Activated T-cell treated with anti-CD3 and anti-CD28 coated beads, Interleukin-2, amount 50 U/mL, for 4 hours (primary cell): ENCODE results near the gene EID2B. TPM values are rescaled to one million over a fixed set of nuclear protein-coding genes. Genes with fewer than 3 reads are reported as not detected.

Experiments
- ATAC-seq, 2 donors: fragments of 200-7000 bp; cut with Tn5 transposase; one replicate each; pipeline ENCODE4 v1.10.0; 2021
- DNase-seq: peaks from one replicate; pipeline ENCODE4 v3.0.0-alpha.2; 2020
- H3K27me3 Mint-ChIP-seq: one replicate; pipeline ENCODE4 v1.8.0; 2021; ENCODE audit warnings: low read depth, mixed read lengths
- H3K36me3 Mint-ChIP-seq: one replicate; pipeline ENCODE4 v1.8.0; 2022; ENCODE audit warnings: mixed read lengths; ENCODE audit not compliant: insufficient read depth
- H3K4me1 Mint-ChIP-seq: one replicate; pipeline ENCODE4 v1.8.0; 2021; ENCODE audit warnings: low read depth, mixed read lengths
- H3K4me3 Mint-ChIP-seq: one replicate; pipeline ENCODE4 v1.8.0; 2021; ENCODE audit warnings: mild to moderate bottlenecking, moderate library complexity, mixed read lengths
- H3K9me3 Mint-ChIP-seq: one replicate; pipeline ENCODE4 v1.8.0; 2021; ENCODE audit warnings: mixed read lengths
- total RNA-seq, 3 donors: library from RNA; stranded (reverse); gene quantifications; one replicate each; pipeline ENCODE4 v1.2.1, GENCODE V29; 2021

Gene EID2B
- total RNA-seq, 3 donors from 2014 or later, result 2.2 to 2.6 (median 2.4) TPM

DNA sequence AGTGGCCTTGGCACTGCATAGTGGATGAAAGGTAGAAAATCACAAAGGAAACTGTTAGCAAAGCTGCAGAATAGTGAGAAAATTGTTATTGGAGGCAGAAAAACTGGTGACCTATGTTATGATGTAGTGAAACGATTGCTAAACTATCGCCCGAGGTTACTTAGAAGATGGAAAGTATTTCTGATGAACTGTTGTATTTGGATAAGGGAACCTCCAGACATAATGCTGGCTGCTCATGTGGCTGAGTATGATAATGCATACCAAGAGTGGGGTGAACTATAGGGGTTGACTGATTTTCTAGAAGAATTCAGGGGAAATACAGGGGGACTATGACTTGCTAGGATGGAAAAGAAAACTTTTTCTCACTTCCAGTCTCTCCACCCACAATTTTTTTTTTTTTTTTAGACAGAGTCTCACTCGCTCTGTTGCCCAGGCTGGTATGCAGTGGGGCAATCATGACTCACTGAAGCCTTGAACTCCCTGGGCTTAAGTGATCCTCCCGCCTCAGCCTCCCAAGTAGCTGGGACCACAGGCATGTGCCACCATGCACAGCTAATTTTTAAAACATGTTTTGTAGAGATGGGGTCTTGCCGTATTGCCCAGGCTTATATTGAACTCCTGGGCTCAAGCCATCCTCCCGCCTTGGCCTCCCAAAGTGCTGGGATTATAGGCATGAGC lies 11.7 kb upstream of the EID2B start:
- Mint-ChIP-seq H3K9me3 (no peaks in the 10 kb centered on the region), H3K4me3 (no peak overlapping the region), H3K27me3 (no peaks in the 10 kb centered on the region), H3K36me3 (no peaks in the 10 kb centered on the region), H3K4me1 (peaks cover 51% of the 10 kb centered on the region)
- DNase-seq (no peak), ATAC-seq (peak in 1 of 2 donors; percentile 5)

DNA sequence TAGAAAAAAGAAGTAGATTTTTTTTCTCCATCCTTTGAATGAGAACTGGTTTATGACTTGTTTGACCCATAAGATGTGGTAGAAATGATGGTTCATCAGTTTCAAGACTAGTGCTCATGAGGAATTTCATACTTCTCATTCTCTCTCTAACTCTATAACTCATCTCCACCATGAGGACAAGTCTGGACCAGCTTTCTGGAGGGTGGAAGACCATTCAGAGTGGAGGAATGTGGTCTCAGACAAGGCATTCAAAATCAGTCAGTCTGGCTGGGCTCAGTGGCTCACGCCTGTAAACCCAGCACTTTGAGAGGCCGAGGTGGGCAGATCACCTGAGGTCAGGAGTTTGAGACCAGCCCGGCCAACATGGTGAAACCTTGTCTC lies 10.8 kb upstream of the EID2B start:
- H3K4me3 Mint-ChIP-seq, result no peak overlapping the region
- H3K9me3 Mint-ChIP-seq, result no peaks in the 10 kb centered on the region
- peaks cover under 1% of the 10 kb centered on the region for H3K36me3 Mint-ChIP-seq
- peaks cover 59% of the 10 kb centered on the region for H3K4me1 Mint-ChIP-seq
- no peak for ATAC-seq
- DNase-seq, result no peak
- no peaks in the 10 kb centered on the region for H3K27me3 Mint-ChIP-seq

DNA sequence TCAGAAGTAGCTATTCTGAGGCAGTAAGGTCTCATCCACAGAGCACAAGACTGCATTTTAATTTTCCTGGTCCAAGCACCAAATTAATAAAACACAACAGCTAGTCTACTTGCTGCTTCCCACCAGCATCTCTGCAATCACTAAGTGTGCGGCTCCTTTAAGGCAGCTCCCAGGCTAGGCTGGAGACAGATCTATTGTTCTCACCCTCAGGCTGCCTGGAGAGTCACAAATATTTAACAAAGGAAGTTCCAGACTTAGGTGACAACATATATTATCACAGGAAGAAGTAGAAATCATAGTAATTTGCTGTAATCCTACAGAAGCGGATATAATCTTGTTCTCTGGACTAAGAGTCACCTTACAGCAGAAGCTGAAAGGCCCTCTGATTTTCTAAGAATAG lies 9.6 kb upstream of the EID2B start:
- no peak for ATAC-seq
- no peaks in the 10 kb centered on the region for H3K27me3 Mint-ChIP-seq

DNA sequence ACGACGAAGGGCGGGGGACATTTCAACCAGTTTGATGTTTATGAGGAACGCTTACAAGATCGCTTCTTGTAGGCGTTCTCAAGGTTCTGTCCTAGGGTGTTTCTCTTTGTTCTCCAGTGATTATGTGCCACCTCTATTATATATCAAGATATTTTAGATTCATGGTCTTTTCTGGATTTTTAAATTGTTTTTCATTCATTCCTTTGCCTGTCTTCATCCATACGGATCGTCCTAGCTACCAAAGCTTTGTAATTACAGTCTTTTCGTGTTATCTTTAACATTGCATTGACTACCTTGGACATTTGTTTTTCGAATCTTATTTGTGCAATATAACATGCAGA lies 7.7 kb upstream of the EID2B start:
- Mint-ChIP-seq H3K4me3 (peak overlapping the region; percentile 95), H3K4me1 (peaks cover 53% of the 10 kb centered on the region), H3K36me3 (peaks cover 5% of the 10 kb centered on the region), H3K27me3 (no peaks in the 10 kb centered on the region), H3K9me3 (no peaks in the 10 kb centered on the region)
- DNase-seq (no peak), ATAC-seq (no peak)

More for the DNA sequence above, 9.6 kb upstream of the EID2B start:
- no peak for DNase-seq
- Mint-ChIP-seq H3K36me3 (peaks cover 5% of the 10 kb centered on the region), H3K4me1 (peaks cover 68% of the 10 kb centered on the region), H3K9me3 (no peaks in the 10 kb centered on the region), H3K4me3 (no peak overlapping the region)

DNA sequence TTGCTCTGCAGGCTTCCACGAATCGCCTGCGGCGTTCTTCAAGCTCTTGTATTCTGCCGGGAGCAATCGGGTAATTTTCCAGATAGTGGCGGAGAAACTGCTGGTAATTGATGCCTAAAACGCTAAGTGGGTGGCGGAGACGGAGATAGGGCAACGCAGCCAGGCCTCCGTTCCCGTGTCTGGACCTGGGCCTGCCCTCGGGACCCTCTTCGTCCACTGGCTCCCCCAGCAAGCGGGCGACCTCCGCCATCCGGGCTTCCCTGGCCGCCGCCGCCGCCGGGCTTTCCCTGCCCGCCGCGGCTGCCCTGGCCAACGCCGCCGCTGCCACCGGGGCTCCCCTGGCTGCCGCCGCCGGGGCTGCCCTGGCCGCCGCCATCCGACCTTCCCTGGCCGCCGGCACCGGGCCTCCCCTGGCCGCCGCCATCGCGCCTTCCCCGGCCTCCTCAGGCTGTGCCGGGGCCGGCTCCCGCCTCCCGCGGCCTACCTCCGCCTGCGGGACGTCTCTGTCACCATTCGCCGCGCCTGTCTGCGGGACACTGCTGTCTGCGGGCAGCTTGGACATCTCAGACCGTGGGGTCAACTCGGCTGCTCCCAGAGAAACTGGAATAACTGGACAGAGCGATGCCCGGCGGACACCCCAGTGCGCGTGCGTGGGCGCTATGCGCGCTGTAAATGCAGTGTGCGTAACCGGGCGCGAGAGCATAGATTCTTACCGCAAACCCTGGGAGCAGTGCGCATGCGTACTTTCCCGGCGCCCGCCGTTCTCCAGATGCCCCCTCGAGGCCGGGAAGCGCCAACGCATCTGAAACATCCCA lies 7.1 kb upstream of the EID2B start, which contains the start of gene EID2:
TSS of gene EID2 (minus strand) at position 644 of the 815 bp plus-strand sequence. CDS start at position 562, 82 bp downstream.
- Mint-ChIP-seq H3K9me3 (no peaks in the 10 kb centered on the region), H3K4me3 (peak within 1 kb of the TSS; percentile 95), H3K27me3 (no peaks in the 10 kb centered on the region), H3K4me1 (peaks cover 50% of the 10 kb centered on the region), H3K36me3 (peaks cover 5% of the 10 kb centered on the region)
- peak; percentile 89 for ATAC-seq
- DNase-seq, result peak; percentile 94

DNA sequence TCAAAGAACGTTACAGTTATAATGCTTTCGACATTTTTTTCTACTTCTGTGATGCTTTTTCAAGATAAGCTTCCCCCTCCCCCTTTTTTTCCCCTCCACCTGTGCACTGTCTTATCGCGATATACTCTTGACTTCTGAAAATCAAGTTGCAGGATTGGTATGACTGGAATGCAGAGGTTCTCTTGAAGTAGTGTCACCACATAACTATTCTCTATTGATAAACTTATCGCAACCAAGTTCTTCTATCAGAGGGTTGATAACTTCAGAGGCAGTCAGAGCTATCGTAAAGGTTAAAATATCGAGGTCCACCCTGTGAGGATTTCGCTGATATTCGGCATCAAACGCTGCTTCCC lies 6.5 kb upstream of the EID2B start:
- DNase-seq (no peak), ATAC-seq (peak; percentile 3)
- peak overlapping the region; percentile 93 for H3K4me3 Mint-ChIP-seq
- no peaks in the 10 kb centered on the region for H3K9me3 Mint-ChIP-seq
- H3K36me3 Mint-ChIP-seq, result peaks cover 5% of the 10 kb centered on the region
- H3K4me1 Mint-ChIP-seq, result peaks cover 44% of the 10 kb centered on the region
- H3K27me3 Mint-ChIP-seq, result no peaks in the 10 kb centered on the region

DNA sequence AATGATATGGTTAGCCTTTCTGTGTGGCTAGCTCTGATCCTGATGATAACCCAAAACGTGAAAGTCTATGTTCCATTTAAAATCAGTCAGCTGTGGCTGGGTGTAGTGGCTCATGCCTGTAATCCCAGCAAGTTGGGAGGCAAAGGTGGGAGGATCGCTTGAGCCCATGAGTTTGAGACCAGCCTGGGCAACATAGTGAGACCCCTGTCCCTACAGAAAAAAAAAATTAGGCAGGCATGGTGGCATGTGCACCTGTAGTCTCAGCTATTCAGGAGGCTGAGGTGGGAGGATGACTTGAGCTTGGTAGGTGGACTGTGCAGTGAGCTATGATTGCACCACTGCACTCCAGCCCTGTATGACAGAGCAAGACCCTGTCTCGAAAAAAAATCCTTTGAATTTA lies 1.1 kb upstream of the EID2B start:
- Mint-ChIP-seq H3K4me3 (no peak overlapping the region), H3K27me3 (no peaks in the 10 kb centered on the region), H3K4me1 (peaks cover 22% of the 10 kb centered on the region), H3K9me3 (no peaks in the 10 kb centered on the region), H3K36me3 (peaks cover 5% of the 10 kb centered on the region)
- ATAC-seq, result no peak
- DNase-seq, result no peak

DNA sequence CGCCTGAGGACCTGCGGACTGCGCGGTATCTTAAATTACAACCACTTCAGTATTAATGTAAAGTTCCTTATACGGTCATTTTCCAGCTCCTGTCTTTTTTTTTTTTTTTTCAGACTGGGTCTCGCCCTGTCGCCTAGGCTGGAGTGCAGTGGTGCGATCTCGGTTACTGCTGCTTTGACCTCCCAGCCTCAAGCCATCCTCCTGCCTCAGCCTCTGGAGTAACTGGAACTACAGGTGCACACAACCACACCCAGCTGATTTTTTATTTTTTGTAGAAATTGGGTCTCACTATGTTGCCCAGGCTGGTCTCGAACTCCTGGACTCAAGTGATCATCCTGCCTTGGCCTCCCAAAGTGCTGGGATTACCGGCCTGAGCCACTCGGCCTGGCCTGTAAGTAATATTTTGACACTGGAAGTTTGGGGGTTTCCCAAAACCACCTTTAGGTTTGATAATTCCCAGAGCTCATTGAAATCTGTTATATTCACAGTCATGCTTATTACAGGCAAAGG lies 406 bp upstream of the EID2B start:
- peaks cover under 1% of the 10 kb centered on the region for H3K36me3 Mint-ChIP-seq
- peak overlapping the region; percentile 88 for H3K4me3 Mint-ChIP-seq
- no peaks in the 10 kb centered on the region for H3K27me3 Mint-ChIP-seq
- H3K4me1 Mint-ChIP-seq, result peaks cover 21% of the 10 kb centered on the region
- no peaks in the 10 kb centered on the region for H3K9me3 Mint-ChIP-seq
- no peak for DNase-seq
- peak in 1 of 2 donors; percentile 14 for ATAC-seq

DNA sequence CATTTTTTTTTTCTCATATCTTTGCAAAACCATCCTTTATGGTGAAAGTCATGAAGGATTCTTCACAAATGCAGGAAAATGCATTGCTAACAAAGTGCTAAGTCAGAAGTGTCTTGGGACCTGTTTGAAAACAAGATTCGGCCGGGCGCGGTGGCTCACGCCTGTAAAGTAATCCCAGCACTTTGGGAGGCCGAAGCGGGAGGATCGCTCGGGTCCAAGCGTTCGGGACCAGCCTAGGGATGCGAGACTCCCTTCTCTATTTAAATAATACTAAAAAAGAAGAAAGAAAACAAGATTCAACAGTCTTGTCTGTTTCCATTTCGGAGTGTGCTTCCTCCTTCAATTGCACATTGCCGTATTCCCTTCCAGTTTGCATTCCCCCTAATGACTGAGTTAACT lies 819 bp downstream of the EID2B start:
- H3K4me3 Mint-ChIP-seq, result peak overlapping the region; percentile 88
- H3K9me3 Mint-ChIP-seq, result no peaks in the 10 kb centered on the region
- no peak for ATAC-seq
- peaks cover 15% of the 10 kb centered on the region for H3K4me1 Mint-ChIP-seq
- DNase-seq, result no peak
- H3K27me3 Mint-ChIP-seq, result no peaks in the 10 kb centered on the region
- H3K36me3 Mint-ChIP-seq, result no peaks in the 10 kb centered on the region

DNA sequence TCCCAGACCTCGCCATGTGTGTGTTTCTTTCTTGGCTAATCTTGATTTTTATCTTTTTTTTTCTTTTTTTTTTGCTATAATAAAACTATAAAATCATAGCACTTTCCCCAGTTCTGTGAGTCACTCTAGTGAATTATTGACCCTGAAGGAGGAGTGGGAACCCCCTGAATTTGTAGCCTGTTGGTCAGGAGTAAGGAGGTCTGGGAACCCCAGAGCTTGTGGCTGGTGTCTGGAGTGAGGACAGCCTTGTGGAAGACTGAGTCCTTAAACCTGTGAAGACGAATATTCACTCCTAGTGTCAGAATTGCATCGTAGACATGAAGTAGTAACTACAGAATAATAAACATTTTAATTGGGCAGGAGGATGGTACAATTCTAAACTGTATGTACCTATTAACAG lies 7.4 kb downstream of the EID2B start:
- H3K9me3 Mint-ChIP-seq, result no peaks in the 10 kb centered on the region
- no peaks in the 10 kb centered on the region for H3K27me3 Mint-ChIP-seq
- ATAC-seq (no peak), DNase-seq (no peak)
- H3K4me1 Mint-ChIP-seq, result peaks cover 4% of the 10 kb centered on the region
- no peaks in the 10 kb centered on the region for H3K36me3 Mint-ChIP-seq
- no peak overlapping the region for H3K4me3 Mint-ChIP-seq

DNA sequence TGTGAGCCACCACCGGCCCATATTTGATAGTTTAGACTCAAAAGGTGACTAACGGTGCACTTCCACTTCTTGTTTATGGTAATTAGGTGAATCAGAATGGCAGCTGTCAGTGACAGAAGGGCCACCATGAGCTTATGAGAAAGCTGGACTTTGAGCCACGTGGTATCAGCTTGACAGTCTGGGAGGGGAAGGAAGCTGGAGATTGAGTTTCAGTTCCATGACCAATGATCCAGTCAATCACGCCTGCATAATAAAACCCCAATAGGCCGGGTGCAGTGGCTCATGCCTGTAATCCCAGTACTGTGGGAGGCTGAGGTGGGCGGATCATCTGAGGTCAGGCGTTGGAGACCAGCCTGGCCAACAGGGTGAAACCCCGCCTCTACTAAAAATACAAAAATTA lies 8.2 kb downstream of the EID2B start:
- Mint-ChIP-seq H3K4me1 (peaks cover 4% of the 10 kb centered on the region), H3K27me3 (no peaks in the 10 kb centered on the region), H3K9me3 (no peaks in the 10 kb centered on the region), H3K4me3 (no peak overlapping the region), H3K36me3 (no peaks in the 10 kb centered on the region)
- DNase-seq (no peak), ATAC-seq (no peak)

DNA sequence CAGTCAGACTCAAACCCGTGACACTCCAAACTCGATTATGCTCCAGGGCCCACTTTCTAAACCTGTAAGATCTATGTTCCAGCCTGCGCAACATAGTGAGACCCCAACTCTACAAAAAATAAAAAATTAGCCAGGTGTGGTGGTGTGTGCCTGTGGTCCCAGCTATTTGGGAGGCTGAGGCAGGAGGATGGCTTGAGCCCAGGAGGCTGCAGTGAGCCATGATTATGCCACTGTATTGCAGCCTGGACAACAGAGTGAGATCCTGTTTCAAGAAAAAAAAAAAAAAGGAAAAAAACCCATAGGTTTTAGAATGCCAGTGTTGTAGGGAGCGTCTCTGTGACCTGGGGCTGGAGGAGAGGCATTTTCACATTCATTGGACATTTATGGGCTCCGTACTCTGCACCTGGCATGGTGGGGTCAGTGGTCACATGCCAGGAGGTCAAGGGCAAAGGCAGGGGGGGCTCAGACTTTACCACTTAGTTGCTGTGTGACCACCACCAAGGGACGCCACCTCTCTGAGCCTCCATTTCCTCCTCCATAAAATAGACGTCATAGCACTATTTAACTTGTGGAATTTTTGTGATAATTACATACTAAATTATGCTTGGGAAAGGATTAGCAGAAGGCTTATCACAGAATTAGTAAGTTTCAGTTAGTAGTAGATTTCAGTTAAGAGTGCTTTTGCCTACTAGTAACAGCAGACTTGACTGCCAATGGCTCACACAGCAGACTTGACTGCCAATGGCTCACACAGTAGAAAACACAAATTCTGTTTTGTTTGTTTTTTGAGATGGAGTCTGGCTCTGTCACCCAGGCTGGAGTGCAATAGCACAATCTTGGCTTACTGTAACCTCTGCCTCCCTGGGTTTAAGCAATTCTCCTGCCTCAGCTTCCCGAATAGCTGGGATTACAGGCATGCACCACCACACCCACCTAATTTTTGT lies 11.8 kb downstream of the EID2B start:
- peaks cover 5% of the 10 kb centered on the region for H3K4me1 Mint-ChIP-seq
- H3K27me3 Mint-ChIP-seq, result peaks cover 25% of the 10 kb centered on the region
- ATAC-seq, result no peak
- H3K9me3 Mint-ChIP-seq, result no peaks in the 10 kb centered on the region
- DNase-seq, result no peak
- H3K36me3 Mint-ChIP-seq, result peaks cover 2% of the 10 kb centered on the region
- no peak overlapping the region for H3K4me3 Mint-ChIP-seq

DNA sequence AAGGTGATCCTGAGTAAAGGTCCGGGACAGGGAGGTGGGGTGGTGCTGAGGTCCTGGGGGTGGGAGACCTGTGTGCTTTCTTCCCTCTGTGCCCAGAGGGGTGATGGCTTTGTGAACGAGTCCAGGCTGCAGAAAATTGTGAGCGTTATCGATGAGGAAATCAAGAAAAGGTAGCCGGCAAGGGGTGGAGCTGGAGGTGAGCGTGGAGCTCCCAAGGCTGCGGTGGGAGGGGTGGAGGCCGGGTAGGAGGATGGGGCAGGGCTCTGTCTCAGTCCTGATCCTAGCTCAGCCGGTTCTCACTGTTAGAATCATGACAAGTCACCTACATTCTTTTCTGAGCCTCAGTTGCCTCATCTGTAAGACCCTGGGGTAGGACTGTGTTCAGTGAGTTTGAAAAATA lies 13.7 kb downstream of the EID2B start:
- peaks cover 12% of the 10 kb centered on the region for H3K4me1 Mint-ChIP-seq
- no peak overlapping the region for H3K4me3 Mint-ChIP-seq
- ATAC-seq (no peak), DNase-seq (no peak)
- peaks cover 42% of the 10 kb centered on the region for H3K27me3 Mint-ChIP-seq
- no peaks in the 10 kb centered on the region for H3K9me3 Mint-ChIP-seq
- H3K36me3 Mint-ChIP-seq, result peaks cover 2% of the 10 kb centered on the region

DNA sequence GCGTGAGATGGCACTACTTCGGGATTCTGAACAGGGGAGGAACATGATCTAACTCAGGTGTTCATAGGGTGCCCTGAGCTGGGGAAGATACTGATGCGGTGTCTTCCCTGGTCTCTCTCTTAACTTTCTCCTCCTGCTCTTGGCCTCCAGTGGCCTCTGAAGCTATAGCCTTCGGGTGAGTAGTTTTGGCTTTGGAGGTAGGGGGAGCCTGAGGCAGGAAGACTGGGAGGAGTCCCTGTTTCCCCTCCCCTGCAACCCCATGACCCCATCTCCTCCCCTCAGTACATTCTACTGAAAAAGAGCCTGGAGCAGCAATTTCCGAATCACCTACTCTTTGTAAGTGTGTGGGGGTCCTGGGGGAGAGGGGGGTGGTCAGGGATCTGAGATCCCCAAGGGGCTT lies 14.2 kb downstream of the EID2B start:
- H3K9me3 Mint-ChIP-seq, result no peaks in the 10 kb centered on the region

More for the DNA sequence above, 14.2 kb downstream of the EID2B start:
- peaks cover 2% of the 10 kb centered on the region for H3K36me3 Mint-ChIP-seq
- H3K4me3 Mint-ChIP-seq, result no peak overlapping the region
- DNase-seq (no peak), ATAC-seq (no peak)
- peaks cover 45% of the 10 kb centered on the region for H3K27me3 Mint-ChIP-seq
- H3K4me1 Mint-ChIP-seq, result peaks cover 12% of the 10 kb centered on the region
